Lower lobe of right lung (tissue), 2 donors: ENCODE measurements around the gene MAGI1. TPM values are rescaled to one million over a fixed set of nuclear protein-coding genes. Genes with fewer than 3 reads are reported as not detected.

ENCODE experiments used
- ATAC-seq, 2 donors: fragments of 200-7000 bp; cut with Tn5 transposase; one replicate each; pipeline ENCODE4 v1.9.1; 2020 to 2022; ENCODE audit warnings: mild to moderate bottlenecking in 2 of 2, moderate library complexity in 2 of 2
- DNase-seq: peaks from one replicate; pipeline ENCODE4 v3.0.0-alpha.2; 2020
- H3K27ac ChIP-seq: fragments of 200-600 bp; one replicate; pipeline ENCODE4 v1.8.0; 2022
- H3K27me3 ChIP-seq: fragments of 200-600 bp; one replicate; pipeline ENCODE4 v1.8.0; 2022; ENCODE audit warnings: low read depth
- H3K36me3 ChIP-seq: fragments of 200-600 bp; one replicate; pipeline ENCODE4 v1.8.0; 2022; ENCODE audit warnings: mild to moderate bottlenecking
- H3K4me1 ChIP-seq: fragments of 200-600 bp; one replicate; pipeline ENCODE4 v1.8.0; 2022
- H3K4me3 ChIP-seq: fragments of 200-600 bp; one replicate; pipeline ENCODE4 v1.8.0; 2022; ENCODE audit warnings: mild to moderate bottlenecking
- H3K9me3 ChIP-seq: fragments of 200-600 bp; one replicate; pipeline ENCODE4 v1.8.0; 2022
- intact Hi-C: fragments of 100-400 bp; cut with DNase I; formaldehyde crosslinking; loops from one replicate; pipeline ENCODE4 v1.11.0; 2022
- total RNA-seq: library from RNA; stranded (reverse); fragmentation: NEBNext Ultra II Directional; extraction: Animal tissue kit (Norgen Biotek cat#: 25700); gene quantifications from one replicate; pipeline ENCODE4 v1.2.1, GENCODE V29; 2021
- TF ChIP-seq, protein P1 (sequence below): fragments of 200-600 bp; IDR thresholded peaks from one replicate; pipeline ENCODE4 v1.8.0; 2022; ENCODE audit warnings: antibody characterized with exemption, mild to moderate bottlenecking
- donor health status: DM: no; HTN: yes; CAD: no; lungs with severe emphysema.

MAGI1 gene
- total RNA-seq, 1 donor from 2014 or later: 35.5 TPM

DNA sequence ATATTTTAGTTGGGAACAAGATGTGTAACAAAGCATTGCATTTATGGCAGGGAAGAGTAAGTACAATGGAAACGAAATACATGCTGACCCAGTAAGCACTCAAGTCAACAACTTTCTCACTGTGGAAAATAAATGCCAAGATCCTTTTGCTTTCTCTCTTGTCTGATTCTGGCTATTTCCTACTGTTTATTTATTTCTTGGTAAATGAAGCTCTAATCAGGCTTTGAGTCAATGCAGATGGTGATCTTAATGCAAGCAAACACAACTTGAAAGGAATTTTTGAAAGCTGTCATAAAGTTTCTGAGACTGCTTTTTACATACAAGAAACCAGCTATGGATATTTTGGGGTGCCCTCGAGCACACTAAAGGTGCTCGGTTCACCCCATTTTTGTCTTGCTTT, 624.8 kb downstream of the MAGI1 start:
- intact Hi-C loops: no loop called here
- Histone ChIP-seq H3K9me3 (no peaks in the 10 kb centered on the region), H3K4me1 (no peaks in the 10 kb centered on the region), H3K36me3 (no peaks in the 10 kb centered on the region), H3K4me3 (no peak overlapping the region), H3K27me3 (no peaks in the 10 kb centered on the region), H3K27ac (no peak overlapping the region)
- no peak for DNase-seq
- TF ChIP-seq, protein P1, sequence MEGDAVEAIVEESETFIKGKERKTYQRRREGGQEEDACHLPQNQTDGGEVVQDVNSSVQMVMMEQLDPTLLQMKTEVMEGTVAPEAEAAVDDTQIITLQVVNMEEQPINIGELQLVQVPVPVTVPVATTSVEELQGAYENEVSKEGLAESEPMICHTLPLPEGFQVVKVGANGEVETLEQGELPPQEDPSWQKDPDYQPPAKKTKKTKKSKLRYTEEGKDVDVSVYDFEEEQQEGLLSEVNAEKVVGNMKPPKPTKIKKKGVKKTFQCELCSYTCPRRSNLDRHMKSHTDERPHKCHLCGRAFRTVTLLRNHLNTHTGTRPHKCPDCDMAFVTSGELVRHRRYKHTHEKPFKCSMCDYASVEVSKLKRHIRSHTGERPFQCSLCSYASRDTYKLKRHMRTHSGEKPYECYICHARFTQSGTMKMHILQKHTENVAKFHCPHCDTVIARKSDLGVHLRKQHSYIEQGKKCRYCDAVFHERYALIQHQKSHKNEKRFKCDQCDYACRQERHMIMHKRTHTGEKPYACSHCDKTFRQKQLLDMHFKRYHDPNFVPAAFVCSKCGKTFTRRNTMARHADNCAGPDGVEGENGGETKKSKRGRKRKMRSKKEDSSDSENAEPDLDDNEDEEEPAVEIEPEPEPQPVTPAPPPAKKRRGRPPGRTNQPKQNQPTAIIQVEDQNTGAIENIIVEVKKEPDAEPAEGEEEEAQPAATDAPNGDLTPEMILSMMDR: no peak
- no peak for ATAC-seq

DNA sequence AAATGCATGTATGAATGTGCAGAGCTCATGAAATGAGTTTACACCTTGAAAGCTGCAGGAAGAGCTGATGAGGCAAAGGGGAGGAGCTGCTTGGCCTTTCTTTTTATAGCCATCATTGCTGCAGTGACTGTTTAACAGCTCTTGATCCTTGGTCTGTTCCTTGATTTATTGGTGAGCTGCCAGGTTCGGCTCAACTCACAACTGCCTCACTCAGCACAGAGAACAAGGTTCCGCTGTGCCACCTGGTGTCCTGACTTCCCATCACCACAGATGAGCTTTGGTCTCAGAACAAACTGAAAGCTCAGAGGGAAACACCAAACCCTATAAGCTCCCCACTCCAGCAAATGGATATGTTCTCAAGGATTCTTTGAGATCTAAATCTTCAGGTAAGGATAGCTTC, 626.1 kb downstream of the MAGI1 start:
- no peaks in the 10 kb centered on the region for H3K9me3 ChIP-seq
- no peaks in the 10 kb centered on the region for H3K4me1 ChIP-seq
- ATAC-seq (peak; percentile 61 to 68), DNase-seq (no peak)
- intact Hi-C loops: no loop called here
- TF ChIP-seq, protein P1: no peak
- no peak overlapping the region for H3K27ac ChIP-seq
- no peak overlapping the region for H3K4me3 ChIP-seq
- H3K27me3 ChIP-seq: no peaks in the 10 kb centered on the region
- no peaks in the 10 kb centered on the region for H3K36me3 ChIP-seq

DNA sequence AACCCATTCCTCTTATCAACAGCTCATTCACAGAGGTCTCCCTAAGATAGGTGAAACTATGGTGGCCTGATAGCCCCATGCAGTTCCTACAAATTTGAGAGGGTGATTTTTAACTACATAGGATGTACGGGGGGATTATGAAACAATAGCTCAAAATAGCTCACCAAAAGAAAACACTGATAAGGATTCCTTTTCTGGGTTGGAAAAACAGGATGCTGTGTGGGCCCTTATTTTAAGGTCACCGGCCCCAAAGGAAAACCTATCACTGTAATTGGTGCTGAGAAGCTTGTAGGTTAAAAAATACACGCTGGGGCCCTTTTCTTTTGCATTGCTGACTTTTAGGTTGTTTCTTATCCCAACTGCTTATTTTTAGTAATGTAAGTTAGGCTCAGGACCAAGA, 627.4 kb downstream of the MAGI1 start:
- no peaks in the 10 kb centered on the region for H3K27me3 ChIP-seq
- no peaks in the 10 kb centered on the region for H3K9me3 ChIP-seq
- H3K4me3 ChIP-seq: no peak overlapping the region
- no peak for DNase-seq
- no peaks in the 10 kb centered on the region for H3K4me1 ChIP-seq
- no peak for ATAC-seq
- TF ChIP-seq, protein P1: no peak
- intact Hi-C loops: no loop called here
- H3K27ac ChIP-seq: no peak overlapping the region
- H3K36me3 ChIP-seq: no peaks in the 10 kb centered on the region

DNA sequence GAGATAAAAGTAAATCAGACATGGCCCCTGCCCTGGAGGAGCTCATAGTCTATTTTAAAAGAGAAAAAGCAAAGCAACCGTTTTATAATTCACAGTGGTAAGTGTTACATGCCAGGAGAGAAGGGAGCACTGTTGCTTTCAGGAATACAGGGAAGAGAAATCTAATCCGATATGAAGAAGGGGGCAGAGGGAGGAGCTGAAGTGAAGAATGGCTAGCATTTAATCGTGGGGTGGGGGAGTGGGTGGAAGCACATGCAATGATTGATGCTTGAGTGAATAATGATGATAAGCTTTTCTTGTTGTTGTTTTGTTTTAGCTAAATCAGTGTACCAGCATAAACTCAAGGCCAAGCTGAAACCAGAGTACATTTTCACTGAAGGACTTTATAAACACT, 629.5 kb downstream of the MAGI1 start:
- Histone ChIP-seq H3K4me1 (no peaks in the 10 kb centered on the region), H3K4me3 (no peak overlapping the region), H3K27me3 (no peaks in the 10 kb centered on the region), H3K36me3 (no peaks in the 10 kb centered on the region), H3K27ac (peak overlapping the region; percentile 21), H3K9me3 (no peaks in the 10 kb centered on the region)
- DNase-seq (no peak), ATAC-seq (no peak)
- intact Hi-C loops: no loop called here
- TF ChIP-seq, protein P1: no peak

DNA sequence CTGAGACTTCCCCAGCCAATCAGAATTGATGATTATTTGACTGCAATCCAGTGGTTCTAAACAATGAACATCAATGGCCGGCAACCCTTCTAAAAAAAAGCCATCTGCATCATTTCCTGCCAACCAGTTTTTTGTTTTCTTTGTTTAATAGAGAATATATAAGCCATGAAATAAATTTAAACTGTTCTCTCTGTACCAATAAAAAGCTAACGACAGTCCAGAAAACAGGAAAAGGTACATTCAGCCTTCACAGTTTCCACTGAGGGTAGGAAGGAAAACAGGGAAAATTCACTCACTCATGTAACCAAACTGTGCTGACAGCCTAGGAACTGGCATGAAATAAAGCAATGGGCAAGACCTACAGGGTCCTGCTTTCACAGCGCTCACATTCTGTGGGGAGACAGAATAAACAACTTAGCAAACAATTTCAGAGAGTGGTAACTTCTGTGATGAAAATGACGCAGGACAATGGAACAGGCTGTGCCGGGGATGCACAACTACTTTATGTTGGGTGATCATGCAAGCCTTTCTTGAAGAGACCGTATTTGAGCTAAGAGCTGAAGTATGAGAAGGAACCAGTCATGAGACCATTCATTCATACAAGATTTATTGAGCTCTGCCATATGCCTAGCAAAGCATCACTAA, 630.1 kb downstream of the MAGI1 start:
- H3K9me3 ChIP-seq: no peaks in the 10 kb centered on the region
- no peaks in the 10 kb centered on the region for H3K27me3 ChIP-seq
- H3K4me1 ChIP-seq: no peaks in the 10 kb centered on the region
- TF ChIP-seq, protein P1: no peak
- peak overlapping the region; percentile 21 for H3K27ac ChIP-seq
- intact Hi-C loops: no loop called here
- DNase-seq (no peak), ATAC-seq (peak in 1 of 2 donors; percentile 23)
- no peak overlapping the region for H3K4me3 ChIP-seq
- H3K36me3 ChIP-seq: no peaks in the 10 kb centered on the region
